Upper lobe of left lung (tissue), 4 donors: ENCODE data around the gene TNFRSF14.

Experiments
- POLR2A ChIP-seq, 4 donors: fragments of 450-650 bp; IDR thresholded peaks; one replicate each; pipeline ENCODE4 v1.5.1; 2016 to 2017; ENCODE audit warnings: antibody characterized with exemption in 4 of 4, mild to moderate bottlenecking in 2 of 4
- TF ChIP-seq, protein P1 (sequence below), 6 experiments: fragments of 450-650 bp in 4 of 6; fragments of 200-600 bp in 2 of 6; sonication (generic) in 2 of 6; IDR thresholded peaks; one replicate each; pipeline ENCODE4 v1.5.1; 2016 to 2019; ENCODE audit warnings: antibody characterized with exemption in 6 of 6

DNA sequence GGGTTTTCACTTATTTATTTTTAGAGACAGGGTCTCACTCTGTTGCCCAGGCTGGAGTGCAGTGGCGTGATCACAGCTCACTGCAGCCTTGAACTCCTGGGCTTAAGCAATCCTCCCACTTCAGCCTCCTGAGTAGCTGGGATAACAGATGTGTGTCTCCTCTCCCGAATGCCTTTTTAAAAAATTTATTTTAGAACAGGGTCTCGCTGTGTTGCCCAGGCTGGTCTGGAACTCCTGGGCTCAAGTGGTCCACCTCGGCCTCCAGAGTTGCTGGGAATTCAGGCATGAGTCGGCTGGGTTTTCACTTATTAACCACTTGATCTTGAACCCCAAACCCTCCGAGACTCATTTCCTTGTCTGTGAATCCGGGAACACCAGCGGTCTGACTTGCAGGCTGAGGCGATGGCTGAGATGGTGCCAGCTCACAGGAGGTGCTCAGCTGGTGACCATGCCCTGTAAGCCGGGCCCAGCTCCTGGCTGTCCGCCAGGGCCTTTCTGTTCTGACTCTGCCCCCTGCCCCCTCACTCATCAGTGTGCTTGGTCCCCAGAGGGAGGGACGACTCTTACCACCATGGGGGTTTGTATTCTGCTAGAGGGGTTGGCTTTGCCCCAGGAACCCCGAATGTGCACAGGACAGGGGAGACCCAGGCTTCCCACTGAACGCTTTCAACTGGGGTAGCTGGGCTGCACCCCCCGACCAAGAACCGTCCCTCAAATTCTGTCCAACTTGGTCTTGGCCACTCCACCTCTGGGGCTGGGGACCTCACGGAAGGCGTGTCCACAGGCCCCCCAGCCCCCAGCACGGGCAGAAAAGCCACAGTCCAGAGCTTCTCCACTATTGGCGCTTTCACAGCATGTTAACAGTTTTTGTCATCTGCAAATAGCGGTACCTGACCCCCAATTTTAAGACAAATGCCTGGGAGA lies 54.1 kb downstream of the TNFRSF14 start:
- no peak for TF ChIP-seq POLR2A (IDR thresholded peaks at IDR 0.05)
- TF ChIP-seq, protein P1, sequence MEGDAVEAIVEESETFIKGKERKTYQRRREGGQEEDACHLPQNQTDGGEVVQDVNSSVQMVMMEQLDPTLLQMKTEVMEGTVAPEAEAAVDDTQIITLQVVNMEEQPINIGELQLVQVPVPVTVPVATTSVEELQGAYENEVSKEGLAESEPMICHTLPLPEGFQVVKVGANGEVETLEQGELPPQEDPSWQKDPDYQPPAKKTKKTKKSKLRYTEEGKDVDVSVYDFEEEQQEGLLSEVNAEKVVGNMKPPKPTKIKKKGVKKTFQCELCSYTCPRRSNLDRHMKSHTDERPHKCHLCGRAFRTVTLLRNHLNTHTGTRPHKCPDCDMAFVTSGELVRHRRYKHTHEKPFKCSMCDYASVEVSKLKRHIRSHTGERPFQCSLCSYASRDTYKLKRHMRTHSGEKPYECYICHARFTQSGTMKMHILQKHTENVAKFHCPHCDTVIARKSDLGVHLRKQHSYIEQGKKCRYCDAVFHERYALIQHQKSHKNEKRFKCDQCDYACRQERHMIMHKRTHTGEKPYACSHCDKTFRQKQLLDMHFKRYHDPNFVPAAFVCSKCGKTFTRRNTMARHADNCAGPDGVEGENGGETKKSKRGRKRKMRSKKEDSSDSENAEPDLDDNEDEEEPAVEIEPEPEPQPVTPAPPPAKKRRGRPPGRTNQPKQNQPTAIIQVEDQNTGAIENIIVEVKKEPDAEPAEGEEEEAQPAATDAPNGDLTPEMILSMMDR (IDR thresholded peaks at IDR 0.05), result no peak
